ENCODE measurements around the gene COPZ2.
"Not testable (repeated sequence)": the region's sequence is repeated elsewhere in the genome, so short reads cannot be mapped to it uniquely, and the experiment has no call there.

COPZ2 gene

GRCh38 chr17:48037036-48037837 is at the start of gene COPZ2:
Gene COPZ2, minus strand, starts transcription at chr17:48037797. Its CDS starts 20 bp downstream, at chr17:48037777.
- peak; percentile 60 for DNase-seq (ENCODE audit: low read depth)
- TF ChIP-seq CTCF (IDR thresholded peaks at IDR 0.05; ENCODE audit: insufficient read depth, low read depth, low read length, missing control alignments), result peak; percentile 84
- peak within 1 kb of the TSS; percentile 58 for H3K4me3 ChIP-seq (ENCODE audit: low read depth, low read length)

- TF ChIP-seq CTCF (IDR thresholded peaks at IDR 0.05; ENCODE audit: insufficient read depth, low read depth, low read length, missing control alignments), result no peak
- DNase-seq (ENCODE audit: low read depth), result no peak
- no peak overlapping the region for H3K4me3 ChIP-seq (ENCODE audit: low read depth, low read length)
Observed at GRCh38 chr17:48084932-48085331, 47.3 kb upstream of the COPZ2 start.

GRCh38 chr17:48081858-48082257 is 44.3 kb upstream of the COPZ2 start:
- no peak for TF ChIP-seq CTCF (IDR thresholded peaks at IDR 0.05; ENCODE audit: insufficient read depth, low read depth, low read length, missing control alignments)
- no peak overlapping the region for H3K4me3 ChIP-seq (ENCODE audit: low read depth, low read length)
- DNase-seq (ENCODE audit: low read depth), result no peak

- H3K4me3 ChIP-seq (ENCODE audit: low read depth, low read length); DNase-seq (ENCODE audit: low read depth): not testable (repeated sequence)
Observed at GRCh38 chr17:48077152-48077551, 39.6 kb upstream of the COPZ2 start.

- no peak overlapping the region for H3K4me3 ChIP-seq (ENCODE audit: low read depth, low read length)
- peak; percentile 74 for DNase-seq (ENCODE audit: low read depth)
- peak; percentile 82 for TF ChIP-seq CTCF (IDR thresholded peaks at IDR 0.05; ENCODE audit: insufficient read depth, low read depth, low read length, missing control alignments)
Observed at GRCh38 chr17:48074322-48075081, 36.9 kb upstream of the COPZ2 start.

- not testable (repeated sequence) for H3K4me3 ChIP-seq (ENCODE audit: low read depth, low read length); DNase-seq (ENCODE audit: low read depth)
Observed at GRCh38 chr17:48073566-48074094, 36.0 kb upstream of the COPZ2 start.

- DNase-seq (ENCODE audit: low read depth); H3K4me3 ChIP-seq (ENCODE audit: low read depth, low read length): not testable (repeated sequence)
Observed at GRCh38 chr17:48072811-48073210, 35.2 kb upstream of the COPZ2 start.

- no peak overlapping the region for H3K4me3 ChIP-seq (ENCODE audit: low read depth, low read length)
- TF ChIP-seq CTCF (IDR thresholded peaks at IDR 0.05; ENCODE audit: insufficient read depth, low read depth, low read length, missing control alignments), result no peak
Observed at GRCh38 chr17:48071654-48072053, 34.1 kb upstream of the COPZ2 start.

More at GRCh38 chr17:48071654-48072053, 34.1 kb upstream of the COPZ2 start:
- DNase-seq (ENCODE audit: low read depth), result no peak
